ES-I3 (cell line): ENCODE measurements around the gene SUSD1.

Experiments
- H3K36me3 ChIP-seq: 2 replicates; pipeline ENCODE4 v1.6.1; 2013; ENCODE audit warnings: mild to moderate bottlenecking, low read length, control low read depth, moderate library complexity; ENCODE audit not compliant: insufficient read depth
- H3K4me1 ChIP-seq: 2 replicates; pipeline ENCODE4 v1.6.1; 2013; ENCODE audit warnings: mild to moderate bottlenecking, control low read depth, low read length; ENCODE audit not compliant: insufficient read depth
- H3K9ac ChIP-seq: 2 replicates; pipeline ENCODE4 v1.6.1; 2013; ENCODE audit warnings: low read depth, mild to moderate bottlenecking, low read length, moderate library complexity
- H3K9me3 ChIP-seq: 2 replicates; pipeline ENCODE4 v1.6.1; 2013; ENCODE audit warnings: mild to moderate bottlenecking, low read length, moderate library complexity; ENCODE audit not compliant: control insufficient read depth, insufficient read depth

Gene SUSD1

GRCh38 chr9:112112519-112112918 lies 62.6 kb downstream of the SUSD1 start:
- no peaks in the 10 kb centered on the region for H3K36me3 ChIP-seq
- H3K9me3 ChIP-seq: no peaks in the 10 kb centered on the region
- peaks cover 4% of the 10 kb centered on the region; the same call in 1 of the 2 replicates for H3K4me1 ChIP-seq
- no peak overlapping the region for H3K9ac ChIP-seq

GRCh38 chr9:112111461-112111860 lies 63.6 kb downstream of the SUSD1 start:
- no peaks in the 10 kb centered on the region for H3K36me3 ChIP-seq
- H3K4me1 ChIP-seq: peaks cover 4% of the 10 kb centered on the region; the same call in 1 of the 2 replicates
- no peak overlapping the region for H3K9ac ChIP-seq
- no peaks in the 10 kb centered on the region for H3K9me3 ChIP-seq

DNA sequence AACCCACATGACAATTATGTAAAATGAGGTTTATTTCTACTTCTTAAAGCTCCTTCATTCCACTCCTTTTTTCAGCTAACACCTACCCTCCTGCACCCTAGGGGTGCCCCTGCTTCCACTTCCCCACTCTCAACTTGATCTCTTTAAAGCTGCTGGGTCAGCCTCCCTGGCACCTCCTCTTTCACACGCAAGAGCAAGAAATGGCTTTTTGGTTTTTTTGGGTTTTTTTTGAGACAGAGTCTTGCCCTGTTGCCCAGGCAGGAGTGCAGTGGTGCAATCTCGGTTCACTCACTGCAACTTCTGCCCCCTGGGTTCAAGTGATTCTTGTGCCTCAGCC lies 64.4 kb downstream of the SUSD1 start:
- no peaks in the 10 kb centered on the region for H3K9me3 ChIP-seq
- no peak overlapping the region for H3K9ac ChIP-seq
- H3K36me3 ChIP-seq: no peaks in the 10 kb centered on the region
- H3K4me1 ChIP-seq: peaks cover 4% of the 10 kb centered on the region; the same call in 1 of the 2 replicates

DNA sequence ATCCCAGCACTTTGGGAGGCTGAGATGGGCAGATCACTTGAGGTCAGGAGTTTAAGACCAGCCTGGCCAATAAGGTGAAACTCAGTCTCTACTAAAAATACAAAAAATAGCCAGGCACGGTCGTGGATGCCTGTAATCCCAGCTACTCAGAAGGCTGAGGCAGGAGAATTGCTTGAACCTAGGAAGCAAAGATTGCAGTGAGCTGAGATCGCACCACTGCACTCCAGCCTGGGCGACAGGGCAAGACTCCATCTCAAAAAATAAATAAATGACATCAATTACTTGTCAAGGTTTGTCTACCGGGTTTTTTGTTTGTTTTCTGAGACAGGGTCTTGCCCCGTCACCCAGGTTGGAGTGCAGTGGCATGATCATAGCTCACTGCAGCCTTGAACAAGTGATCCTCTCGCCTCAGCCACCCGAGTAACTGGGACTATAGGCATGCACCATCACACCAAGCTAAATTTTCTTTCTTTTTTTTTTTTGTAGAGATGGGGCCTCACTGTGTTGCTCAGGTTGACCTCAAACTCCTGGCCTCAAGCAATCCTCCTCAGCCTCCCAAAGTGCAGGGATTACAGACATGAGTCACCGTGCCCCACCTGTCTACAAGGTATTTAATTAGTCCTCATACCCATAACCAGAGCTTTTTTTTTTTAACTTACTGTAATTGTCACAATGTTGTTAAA lies 64.9 kb downstream of the SUSD1 start:
- Histone ChIP-seq H3K4me1 (peaks cover 4% of the 10 kb centered on the region; the same call in 1 of the 2 replicates), H3K36me3 (no peaks in the 10 kb centered on the region), H3K9me3 (no peaks in the 10 kb centered on the region), H3K9ac (no peak overlapping the region)

- no peaks in the 10 kb centered on the region for H3K4me1 ChIP-seq
- H3K9ac ChIP-seq: no peak overlapping the region
- no peaks in the 10 kb centered on the region for H3K36me3 ChIP-seq
- H3K9me3 ChIP-seq: no peaks in the 10 kb centered on the region
Observed at GRCh38 chr9:112104901-112105300, 70.2 kb downstream of the SUSD1 start.

DNA sequence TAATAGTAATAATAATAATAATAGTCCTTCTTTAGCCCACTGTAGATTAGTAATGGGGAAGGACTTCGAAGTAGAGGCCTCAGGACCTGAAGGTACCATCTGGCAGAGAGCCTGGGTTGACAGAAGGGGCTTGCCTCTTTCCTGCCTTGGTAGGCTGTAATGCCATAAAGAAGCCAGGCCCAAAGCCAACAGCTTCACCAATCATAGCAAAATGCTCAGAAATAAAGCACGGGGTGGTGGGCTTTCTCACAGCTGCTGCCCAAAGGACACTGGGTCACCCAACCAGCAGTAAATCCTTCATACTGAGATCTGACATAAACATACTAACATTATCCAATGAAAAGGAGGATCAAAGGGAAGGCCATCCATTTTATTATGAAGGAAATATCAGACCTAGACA lies 70.7 kb downstream of the SUSD1 start:
- H3K36me3 ChIP-seq: no peaks in the 10 kb centered on the region
- H3K9me3 ChIP-seq: no peaks in the 10 kb centered on the region
- H3K4me1 ChIP-seq: no peaks in the 10 kb centered on the region; the same call in 1 of the 2 replicates
- no peak overlapping the region for H3K9ac ChIP-seq

DNA sequence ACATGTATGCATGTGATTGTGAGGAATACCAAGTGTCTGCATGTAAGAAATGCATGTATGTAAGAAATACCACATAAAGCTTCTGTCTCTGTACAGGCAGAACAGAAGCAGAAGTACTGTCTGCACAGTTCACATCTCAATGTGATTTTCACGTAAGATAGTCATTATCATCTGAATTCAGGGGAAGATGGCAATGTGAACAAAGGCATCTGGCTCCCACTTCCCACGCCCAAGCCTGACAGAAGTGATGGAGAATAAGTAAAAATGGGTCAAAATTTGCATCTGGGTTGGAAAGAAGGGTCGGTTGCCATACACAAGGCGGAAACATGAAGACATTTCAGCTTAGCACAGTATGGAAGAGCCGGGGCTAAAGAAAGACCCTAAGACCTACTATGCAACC lies 71.7 kb downstream of the SUSD1 start:
- no peaks in the 10 kb centered on the region for H3K9me3 ChIP-seq
- H3K4me1 ChIP-seq: peaks cover under 1% of the 10 kb centered on the region; the same call in 1 of the 2 replicates
- no peaks in the 10 kb centered on the region for H3K36me3 ChIP-seq
- H3K9ac ChIP-seq: no peak overlapping the region

DNA sequence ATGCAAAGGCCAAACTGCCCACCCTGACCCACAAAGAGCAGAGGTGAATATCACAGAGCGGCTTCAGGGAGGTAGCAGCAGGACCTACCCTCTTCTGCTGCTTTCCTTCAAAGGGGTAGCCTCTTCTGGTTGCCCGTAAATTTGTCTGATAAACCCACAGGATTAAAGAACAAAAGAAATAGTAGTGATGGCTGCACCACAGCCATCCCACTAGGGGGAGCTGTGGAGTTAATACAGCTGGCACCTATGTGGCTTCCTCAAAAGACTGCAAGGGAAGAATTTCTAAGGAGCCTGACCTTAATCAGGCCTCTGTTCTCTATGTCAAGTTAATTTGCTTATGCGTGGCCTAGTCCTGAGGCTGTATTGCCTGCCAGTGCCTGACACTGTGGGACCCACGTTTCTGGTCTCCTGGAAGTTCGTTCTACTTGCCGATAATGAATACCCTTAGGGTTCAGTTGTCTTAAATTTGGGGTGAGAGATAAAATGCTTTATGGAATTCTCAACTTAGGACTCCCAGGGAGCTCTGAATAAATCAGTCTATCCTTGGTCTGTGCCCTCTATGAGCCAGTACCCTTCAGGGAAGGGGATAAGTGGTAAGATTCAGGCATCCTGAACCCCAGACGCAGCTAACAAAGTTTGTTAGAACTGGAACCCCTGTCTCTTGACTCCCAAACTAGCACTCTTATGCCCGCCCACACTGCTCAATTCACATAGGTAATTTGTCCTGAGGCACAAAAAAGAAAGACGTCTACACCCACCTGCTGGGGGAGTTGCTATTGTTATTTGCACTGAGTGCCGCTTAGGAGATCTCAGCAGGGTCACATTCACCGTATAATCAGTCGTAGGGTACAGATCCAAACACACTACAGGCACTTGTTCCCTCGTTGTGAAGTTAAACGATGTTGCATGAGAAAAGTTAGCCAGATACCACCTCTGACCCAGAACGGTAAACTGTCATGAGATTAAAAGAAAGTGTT lies 77.1 kb downstream of the SUSD1 start:
- no peaks in the 10 kb centered on the region for H3K9me3 ChIP-seq
- H3K9ac ChIP-seq: no peak overlapping the region
- H3K4me1 ChIP-seq: peaks cover 6% of the 10 kb centered on the region
- no peaks in the 10 kb centered on the region for H3K36me3 ChIP-seq

DNA sequence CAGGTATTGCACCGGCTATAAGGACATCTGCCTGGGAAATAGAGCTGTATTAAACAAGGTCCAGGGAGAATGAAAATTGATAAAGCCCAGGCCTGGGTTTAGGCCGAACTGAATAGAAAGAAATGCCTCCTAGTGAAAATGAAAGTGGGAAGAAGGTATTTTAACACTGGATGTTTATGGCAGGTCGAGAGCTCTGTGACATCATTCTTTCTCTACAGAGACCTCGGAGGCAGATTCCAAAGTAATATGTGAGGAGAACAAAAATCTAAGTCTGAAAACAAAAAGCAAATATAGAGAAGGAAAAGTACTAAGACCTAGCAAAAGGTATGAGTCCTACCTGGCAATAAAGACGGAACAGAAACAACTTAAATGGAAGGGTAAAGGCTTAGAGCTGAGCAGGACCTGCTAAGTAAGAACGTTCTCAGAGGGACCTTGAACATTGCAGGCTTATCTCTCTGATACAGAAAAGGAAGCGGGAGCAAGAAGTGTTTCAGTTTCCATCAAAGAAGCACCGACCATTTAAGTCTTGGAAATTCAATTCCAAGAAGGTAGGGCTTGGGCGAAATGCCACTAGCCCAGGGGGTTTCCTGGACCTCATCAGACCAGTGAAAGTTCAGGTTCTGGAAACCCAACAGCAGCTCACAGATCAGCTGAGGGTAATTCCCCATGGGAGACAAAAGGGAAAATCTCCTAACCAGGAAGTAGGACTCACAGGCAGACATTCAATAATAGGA lies 80.0 kb downstream of the SUSD1 start:
- Histone ChIP-seq H3K9me3 (no peaks in the 10 kb centered on the region), H3K36me3 (no peaks in the 10 kb centered on the region), H3K9ac (no peak overlapping the region), H3K4me1 (peaks cover 10% of the 10 kb centered on the region)

DNA sequence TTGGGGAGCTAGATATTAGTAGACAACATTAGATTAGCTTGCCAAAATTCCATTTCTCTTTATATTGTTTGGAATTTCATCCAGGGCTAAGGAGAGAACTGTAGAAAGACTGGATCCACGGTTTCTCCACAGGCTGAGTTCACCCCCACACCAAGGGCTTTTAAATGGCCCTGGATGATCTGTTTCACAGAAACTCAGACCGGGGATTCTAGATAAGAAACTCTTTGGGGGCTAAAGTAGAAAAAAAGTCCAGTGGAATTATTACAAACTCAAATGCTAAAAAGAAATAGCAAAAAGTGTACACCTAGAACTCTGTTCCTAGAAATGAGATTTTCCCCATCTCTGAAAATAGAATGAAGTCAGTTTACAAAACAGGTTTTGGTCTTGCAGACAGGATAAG lies 80.9 kb downstream of the SUSD1 start:
- H3K9ac ChIP-seq: no peak overlapping the region
- no peaks in the 10 kb centered on the region for H3K36me3 ChIP-seq
- H3K9me3 ChIP-seq: no peaks in the 10 kb centered on the region
- H3K4me1 ChIP-seq: peaks cover 10% of the 10 kb centered on the region

GRCh38 chr9:112093870-112094216 lies 81.3 kb downstream of the SUSD1 start:
- Histone ChIP-seq H3K9ac (no peak overlapping the region), H3K9me3 (no peaks in the 10 kb centered on the region), H3K36me3 (no peaks in the 10 kb centered on the region), H3K4me1 (peaks cover 10% of the 10 kb centered on the region)

DNA sequence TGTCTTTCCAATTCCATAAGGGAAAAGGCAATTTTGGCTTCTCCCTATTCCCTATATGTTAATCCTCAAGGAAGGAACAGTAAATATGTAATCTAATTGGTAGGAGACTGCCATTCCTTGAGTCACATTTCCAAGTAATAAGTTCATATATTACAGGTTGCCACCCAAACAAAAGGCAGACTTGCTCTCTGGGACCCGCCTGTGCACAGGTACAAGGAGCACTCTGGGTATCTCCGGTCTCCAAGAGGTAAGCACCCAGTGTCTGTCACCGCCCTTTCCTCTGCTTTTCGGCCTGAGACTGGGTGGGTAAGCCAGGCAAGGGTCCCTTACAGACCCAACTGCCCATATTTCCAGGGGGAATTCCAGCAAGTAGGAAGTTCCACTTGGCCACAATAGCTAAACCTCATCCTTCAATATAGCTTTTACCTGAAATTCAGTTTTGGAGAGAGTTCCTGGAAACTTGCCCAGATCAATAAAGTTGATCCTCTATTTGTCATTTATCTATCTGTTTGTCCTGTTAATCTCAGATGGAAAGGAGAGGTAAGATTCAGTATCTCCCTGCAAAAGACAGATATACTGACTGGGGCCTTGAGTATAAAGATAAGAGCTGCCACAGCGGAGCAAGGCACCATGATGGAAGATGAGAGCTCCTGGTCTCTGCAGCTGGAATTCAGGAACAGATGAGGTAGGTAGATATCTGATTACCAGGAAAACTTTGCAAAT lies 81.8 kb downstream of the SUSD1 start:
- no peaks in the 10 kb centered on the region for H3K9me3 ChIP-seq
- H3K9ac ChIP-seq: no peak overlapping the region
- no peaks in the 10 kb centered on the region for H3K36me3 ChIP-seq
- peaks cover 8% of the 10 kb centered on the region for H3K4me1 ChIP-seq

DNA sequence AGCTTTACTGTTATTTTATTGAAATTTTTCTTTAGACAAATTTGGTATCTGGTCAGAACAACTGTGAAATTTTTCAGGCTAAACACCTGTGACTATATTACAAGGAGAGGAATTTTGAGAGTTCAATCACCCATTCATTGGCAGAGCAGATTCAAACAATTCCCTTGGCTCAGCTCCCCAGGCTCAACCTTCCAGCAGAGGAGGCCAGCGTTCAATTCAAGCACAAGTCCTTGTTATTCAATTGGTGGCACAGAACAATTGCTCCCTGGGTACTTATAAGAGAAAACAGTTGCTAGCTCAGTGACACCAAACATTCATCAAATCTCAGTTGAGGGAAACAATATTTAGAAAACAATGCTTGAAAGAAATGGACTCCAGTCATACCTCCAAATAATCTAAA lies 83.3 kb downstream of the SUSD1 start:
- no peaks in the 10 kb centered on the region for H3K36me3 ChIP-seq
- peaks cover 4% of the 10 kb centered on the region; the same call in 1 of the 2 replicates for H3K4me1 ChIP-seq
- H3K9me3 ChIP-seq: no peaks in the 10 kb centered on the region
- H3K9ac ChIP-seq: no peak overlapping the region

DNA sequence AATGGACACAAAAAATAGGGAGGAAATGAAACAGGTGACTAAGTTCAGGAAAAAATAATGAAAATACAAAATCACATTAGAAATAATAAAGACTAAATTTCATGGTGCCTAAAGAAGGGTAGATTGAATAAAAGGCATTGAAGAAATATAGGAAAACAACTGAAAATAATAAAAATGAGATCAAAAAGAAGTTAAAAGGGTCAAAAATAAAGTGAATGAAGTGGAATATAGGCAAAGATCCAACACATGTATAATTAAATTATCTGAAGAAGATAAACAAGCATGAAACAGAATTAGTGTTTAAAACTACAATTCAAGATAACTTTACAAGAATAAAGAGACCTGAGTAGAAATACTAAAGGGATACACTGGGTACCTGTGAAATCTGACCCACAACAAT lies 87.6 kb downstream of the SUSD1 start:
- H3K4me1 ChIP-seq: peaks cover 4% of the 10 kb centered on the region; the same call in 1 of the 2 replicates
- H3K9me3 ChIP-seq: no peaks in the 10 kb centered on the region
- H3K36me3 ChIP-seq: no peaks in the 10 kb centered on the region
- H3K9ac ChIP-seq: no peak overlapping the region
